GM19467 (cell line): Measurements from ENCODE around the gene HS3ST6.
"Not testable (repeated sequence)": the region's sequence is repeated elsewhere in the genome, so short reads cannot be mapped to it uniquely, and the experiment has no call there.

Experiments used
- ATAC-seq: cut with Tn5 transposase; IDR thresholded peaks from one replicate; pipeline ENCODE4 v1.9.1; 2021; ENCODE audit warnings: mild to moderate bottlenecking, moderate library complexity; ENCODE audit not compliant: unreplicated experiment

Gene HS3ST6

DNA sequence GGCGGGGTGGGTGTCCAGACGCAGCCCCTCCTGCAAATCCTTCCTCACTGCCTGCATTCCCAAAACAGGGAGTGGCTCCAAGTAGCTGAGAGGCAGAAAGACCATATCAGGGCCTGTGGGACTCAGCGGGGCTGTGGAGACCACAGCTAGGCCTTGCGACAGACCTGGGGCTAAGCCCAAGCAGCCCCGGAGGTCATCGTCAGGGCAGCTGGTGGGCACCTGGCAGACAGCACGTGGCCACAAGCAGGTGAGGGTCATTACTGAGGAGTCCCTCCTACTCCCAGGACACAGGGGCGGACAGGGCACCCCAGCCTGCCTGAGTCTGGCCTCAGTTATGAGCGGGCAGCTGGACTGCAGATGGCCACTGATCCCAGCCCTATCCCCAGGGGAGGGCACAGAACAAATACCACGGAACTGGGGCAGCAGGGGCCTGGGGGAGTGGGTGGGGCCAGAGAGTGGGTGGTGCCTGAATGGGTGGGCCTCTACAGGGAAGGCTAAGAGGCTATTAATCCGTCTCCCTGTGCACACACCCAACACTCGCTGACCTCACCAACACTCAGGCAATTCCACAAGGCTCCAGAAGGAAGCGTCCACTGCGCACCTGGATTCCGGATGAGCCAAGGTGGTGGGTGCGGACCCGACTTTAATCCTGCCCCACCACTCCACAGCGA is 8.5 kb downstream of the HS3ST6 start:
- ATAC-seq, result no peak

DNA sequence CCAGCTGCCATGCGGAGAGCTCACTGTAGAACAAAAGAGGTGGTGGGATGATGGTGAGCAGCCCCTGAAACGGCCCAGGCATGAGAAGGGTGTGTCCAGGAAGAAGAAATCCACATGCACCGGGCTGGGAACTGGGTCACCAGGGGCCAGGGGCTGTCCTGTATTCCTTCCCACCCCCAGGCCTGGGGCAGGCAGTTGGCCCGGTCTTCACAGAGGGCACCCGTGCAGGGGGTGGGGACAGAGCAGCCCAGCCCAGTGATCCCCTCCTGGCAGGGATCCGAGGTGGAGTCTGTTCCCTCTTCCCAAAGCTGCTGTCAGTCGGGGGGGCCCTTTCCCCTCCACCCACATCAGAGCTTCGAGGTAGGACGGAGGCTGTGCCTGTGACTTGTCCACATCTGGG is 9.2 kb downstream of the HS3ST6 start:
- no peak for ATAC-seq

DNA sequence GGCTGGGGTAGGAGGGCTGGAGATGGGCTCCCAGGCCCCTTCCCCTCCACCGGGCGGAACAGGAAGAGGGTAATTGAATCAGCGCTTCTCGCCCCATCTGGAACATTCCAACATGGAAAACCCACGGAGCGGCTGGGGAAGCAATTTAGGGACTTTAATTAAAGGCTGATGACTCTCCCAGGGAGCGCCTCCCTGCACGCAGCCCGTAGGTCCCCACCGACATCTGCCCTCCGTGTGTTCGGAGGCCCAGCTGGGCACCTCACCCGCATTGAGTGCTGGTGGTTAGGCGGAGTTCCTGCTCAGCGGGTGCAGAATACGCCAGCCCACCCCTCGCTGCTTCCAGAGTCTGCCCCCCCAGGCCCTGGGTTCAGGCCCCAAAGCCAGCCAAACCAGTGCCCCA is 10.0 kb downstream of the HS3ST6 start:
- ATAC-seq, result no peak

DNA sequence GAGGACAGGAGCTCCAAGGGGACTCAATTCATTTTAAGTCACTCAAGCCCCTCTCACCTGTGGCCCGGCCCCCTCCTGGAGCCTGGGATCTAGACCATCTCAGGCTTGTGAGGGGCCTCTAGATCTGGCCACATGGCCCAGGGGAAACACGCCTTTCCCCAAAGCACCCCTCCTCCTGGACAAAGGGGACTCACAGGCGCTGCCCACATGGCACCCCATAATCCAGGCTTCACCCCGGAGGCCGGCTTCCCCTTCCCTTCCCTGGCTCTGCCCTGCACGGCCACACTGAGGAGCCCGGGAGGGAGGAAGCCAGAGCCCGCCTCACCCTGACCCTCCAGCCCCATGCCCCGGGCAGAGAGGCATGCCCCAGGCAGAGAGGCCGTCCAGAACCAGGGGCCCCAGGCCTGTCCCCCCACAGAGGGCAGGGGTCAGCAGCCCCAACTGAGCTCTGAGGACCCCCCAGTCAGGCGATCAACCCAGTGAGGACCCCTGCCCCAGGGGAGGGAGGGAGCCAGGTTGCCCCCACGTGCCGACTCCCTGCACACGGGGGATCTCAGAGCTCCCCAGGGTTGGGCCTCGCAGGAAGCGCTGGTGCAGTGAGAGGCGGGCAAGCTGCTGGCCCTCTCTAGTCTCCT is 10.9 kb downstream of the HS3ST6 start:
- no peak for ATAC-seq

DNA sequence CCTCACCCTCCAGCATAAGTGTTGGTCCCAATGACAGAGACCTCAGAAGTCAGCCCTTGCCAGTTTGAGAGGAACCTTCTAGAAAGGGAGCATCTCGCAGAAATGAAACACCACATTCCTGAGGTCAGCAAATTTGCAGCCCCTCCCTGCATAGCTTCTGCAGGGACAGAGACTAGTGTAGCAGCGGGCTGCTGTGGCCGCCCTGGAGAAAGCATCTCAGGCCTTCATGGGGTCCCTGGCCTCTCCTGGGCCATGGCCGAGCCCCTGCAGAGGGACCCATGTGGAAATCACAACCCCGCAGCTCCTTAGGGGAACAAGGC is 11.4 kb downstream of the HS3ST6 start:
- no peak for ATAC-seq

DNA sequence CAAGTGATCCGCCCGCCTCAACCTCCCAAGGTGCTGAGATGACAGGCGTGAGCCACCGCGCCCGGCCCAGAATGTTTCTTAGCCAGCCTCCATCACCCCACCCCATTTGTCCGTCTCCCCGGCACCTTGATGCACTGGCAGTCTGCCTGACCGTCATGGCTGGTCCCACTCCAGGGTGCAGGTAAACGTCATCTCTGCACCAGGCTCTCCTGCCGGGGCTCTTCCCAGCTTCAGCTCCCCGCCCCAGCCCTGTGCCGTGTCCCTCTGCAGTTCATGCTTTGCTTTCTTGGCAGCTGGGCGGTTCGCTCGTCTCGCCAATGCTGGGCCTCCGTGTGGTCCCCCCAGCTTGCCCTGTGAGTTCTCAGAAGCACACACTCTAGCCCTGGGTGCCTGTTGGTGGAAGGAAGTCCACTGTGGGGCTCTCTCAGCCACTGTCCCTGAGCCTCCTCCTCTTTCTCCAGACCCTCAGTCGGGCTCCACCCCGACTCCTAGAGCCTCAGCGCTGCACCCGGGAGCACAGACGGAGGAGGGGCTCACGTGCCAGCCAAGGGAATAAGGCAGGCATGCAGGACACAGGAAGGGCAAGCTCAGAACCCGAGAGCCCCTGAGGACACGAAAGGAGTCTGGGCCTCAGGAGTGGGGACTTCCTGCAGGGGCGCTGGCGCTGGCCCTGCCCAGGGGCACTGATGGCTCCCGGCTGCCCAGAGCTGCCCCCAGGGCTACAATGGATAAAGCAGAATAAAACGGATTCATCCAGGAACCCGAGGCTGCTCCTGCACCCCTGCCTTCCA is 12.0 kb downstream of the HS3ST6 start:
- ATAC-seq, result no peak

DNA sequence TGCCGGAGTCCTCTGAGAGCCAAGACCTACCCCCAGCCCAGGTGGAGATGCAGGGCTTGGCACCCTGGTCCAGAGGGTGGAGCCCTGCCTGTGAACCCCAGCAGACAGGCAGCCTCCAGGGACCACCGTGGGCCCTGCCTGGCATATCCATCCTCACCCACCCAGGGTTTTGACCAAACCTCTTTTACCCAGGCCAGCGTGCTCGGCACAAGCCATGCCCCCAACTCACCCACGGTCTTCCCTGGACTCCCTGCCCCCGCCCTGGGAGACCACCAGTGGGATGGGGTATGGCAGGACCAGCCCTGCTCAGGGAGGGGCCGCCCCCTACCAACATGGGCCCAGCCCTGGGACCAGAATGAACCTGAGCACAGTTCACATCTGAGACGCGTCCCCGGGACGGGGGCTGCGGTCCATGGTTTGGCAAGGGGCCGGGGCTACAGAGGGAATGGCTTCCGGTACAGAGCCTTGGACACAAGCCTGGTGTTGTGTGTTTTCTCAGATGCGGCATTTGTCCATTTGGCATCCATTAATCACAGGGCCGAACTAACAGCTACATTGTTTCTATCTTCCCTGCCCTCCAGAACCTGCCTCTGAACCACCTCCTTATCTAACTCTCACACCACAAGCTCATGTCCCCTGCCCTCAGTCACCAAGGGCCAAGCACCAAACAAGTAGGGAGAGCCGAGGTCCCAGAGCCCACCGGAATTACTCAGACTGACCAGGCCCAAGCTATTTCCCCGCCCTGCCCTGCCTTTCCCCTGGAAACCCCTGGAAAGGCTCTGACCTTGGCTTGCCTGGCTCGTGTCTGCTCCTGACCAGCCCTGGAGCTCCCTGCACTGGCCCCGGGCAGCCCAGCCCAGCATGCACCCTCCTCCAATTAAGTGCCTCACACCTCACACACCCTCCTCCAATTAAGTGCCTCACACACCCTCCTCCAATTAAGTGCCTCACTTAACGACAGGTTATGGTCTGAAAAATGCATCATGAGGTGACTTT is 14.1 kb downstream of the HS3ST6 start:
- no peak for ATAC-seq

DNA sequence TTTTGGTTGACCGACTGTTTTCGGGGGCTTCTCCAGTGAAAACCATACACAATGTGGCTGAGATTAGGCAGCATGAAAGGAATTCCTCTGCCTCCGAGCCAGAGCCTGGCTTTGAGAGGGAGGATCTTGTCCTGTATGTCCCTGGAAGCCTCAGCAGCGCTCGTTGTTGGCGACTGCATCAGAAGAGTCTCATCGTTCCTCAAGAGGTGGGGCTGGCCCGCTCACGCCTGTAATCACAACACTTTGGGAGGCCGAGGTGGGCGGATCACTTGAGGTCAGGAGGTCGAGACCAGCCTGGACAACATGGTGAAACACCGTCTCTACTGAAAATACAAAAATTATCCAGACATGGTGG is 15.0 kb downstream of the HS3ST6 start:
- no peak for ATAC-seq

DNA sequence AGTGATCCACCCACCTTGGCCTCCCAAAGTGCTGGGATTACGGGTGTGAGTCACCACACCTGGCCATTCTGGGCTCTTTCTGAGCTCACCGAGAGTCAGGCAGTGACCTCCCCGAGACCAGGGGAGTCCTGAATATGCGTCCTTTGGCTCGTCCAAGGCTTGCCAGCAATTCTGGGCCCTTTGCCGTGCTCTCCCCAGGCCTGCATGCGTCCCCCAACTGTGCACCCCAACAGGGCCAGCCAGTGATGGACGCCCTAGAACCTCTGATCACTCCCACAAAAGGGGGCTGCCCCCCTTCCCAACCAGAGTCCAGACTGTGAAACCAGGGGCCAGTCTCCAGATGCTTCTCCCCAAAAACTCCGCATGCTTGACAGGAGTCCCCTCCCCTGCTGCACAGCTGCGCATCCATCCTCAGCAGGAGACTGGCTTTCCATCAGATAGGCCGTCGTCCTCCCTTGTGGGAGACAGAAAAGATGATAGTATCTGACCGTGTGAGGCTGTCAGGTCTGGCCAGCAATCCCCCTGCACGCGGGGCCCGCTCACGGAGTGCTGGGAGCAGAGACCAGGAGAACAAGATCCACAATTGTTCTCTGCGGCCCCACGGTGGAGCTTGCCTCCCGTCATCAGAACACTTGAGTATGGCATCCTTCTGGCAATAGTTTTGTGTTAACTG is 15.5 kb downstream of the HS3ST6 start:
- ATAC-seq, result no peak

DNA sequence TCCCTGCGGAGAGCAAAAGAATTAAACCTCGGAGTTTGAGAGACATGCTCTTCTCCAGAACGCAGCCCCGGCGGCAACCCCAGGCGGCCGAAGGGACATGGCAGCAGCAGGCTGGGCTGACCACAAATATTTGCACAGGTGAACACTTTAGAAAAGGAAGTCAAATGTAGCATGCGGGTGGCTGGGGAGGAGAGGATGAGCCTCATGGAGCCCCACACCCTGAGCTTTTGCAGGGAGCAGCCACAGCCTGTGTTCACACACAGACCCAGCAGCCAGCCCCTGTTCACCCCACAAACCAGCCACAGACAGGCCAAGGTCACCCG is 17.8 kb downstream of the HS3ST6 start:
- ATAC-seq, result no peak

DNA sequence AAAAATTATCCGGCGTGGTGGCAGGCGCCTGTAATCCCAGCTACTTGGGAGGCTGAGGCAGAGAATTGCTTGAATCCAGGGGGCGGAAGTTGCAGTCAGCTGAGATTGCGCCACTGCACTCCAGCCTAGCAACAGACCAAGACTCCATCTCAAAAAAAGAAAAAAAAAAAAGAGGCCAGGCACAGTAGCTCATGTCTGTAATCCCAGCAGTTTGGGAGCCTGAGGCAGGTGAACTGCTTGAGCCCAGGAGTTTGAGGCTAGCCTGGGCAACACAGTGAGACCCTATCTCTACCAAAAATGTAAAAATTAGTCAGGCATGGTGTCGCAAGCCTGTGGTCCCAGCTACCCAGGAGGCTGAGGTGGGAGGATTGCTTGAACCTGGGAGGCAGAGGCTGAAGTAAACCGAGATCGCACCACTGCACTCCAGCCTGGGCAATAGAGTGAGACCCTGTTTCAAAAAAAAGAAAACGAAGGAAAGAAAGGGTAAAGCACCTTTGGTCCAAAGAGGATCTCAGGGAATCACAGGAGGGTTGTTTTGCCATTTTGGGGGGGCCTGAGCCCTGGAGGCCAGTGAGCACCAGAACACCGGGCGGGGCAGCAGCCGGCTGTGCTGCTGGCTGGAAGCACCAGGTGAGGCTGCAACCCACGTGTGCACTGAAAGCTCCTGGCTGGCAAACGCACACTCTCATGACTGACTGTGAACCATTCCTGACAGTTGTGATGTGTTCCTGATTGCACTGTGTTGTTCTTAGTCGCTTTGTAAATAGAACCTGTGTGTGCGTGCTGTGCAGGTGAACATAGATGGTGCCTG is 18.4 kb downstream of the HS3ST6 start:
- no peak for ATAC-seq

DNA sequence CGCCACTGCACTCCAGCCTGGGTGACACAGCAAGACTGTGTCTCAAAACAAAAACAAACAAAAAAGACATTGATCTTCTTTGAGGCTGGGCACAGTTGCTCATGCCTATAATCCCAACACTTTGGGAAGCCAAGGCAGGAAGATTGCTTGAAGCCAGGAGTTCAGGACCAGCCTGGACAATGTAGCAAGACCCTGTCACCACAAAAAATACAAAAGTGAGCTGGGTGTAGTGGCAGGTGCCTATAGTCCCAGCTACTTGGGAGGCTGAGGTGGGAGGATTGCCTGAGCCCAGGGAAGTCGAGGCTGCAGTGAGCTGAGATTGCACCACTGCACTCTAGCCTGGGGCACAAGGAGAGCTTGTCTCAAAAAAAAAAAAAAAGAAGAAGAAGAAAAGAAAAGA is 20.5 kb downstream of the HS3ST6 start:
- not testable (repeated sequence) for ATAC-seq

DNA sequence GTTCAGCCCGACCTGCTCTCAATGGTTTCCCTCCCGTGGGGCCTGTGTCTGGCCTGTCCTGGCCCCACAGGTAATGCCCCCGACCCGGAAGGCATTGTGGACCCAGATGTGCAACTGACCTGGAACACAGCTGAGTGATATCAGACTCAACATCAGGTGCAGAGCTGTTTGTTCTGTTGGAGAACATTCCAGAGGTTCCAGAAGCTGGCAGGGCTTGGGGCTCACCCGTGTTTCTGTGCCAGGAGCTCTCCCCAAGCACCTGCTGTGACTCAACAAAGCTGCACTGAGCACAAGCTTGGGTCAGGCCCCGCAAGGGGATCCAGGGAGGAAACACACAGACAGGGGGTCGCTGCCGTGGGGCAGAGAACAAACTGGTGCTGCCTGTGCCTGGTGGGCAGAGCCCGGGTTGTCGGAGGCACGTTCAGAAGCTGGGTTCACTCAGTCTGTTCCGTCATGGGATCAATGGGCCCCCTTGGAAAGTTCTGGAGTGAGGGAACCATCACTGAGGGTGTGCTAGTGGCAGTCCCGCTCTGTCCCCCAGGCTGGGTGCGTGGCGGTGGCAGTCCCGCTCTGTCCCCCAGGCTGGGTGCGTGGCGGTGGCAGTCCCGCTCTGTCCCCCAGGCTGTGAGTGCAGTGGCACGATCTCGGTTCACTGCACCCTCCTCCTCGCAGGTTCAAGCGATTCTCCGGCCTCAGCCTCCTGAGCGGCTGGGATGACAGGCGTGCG is 22.1 kb downstream of the HS3ST6 start:
- ATAC-seq, result no peak

DNA sequence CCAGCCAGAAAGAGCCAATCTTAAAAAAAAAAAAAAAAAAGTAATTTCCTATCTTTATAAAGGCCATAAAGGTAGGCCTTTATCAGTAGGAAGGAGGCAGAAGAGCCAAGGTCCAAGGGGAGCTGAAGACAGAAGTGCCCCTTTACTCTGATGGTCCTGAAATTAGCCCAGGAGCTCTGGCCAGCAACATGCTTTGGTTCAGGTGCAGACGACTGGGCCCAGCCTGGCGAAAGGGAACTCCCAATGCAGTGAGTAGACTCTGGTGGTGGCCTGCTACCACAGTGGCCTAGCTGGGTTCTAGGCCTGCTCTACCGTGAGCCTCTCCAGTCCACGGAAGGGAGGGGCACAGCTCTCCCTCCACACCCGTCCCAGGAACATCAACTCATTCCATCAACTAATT is 23.1 kb downstream of the HS3ST6 start:
- ATAC-seq, result no peak

DNA sequence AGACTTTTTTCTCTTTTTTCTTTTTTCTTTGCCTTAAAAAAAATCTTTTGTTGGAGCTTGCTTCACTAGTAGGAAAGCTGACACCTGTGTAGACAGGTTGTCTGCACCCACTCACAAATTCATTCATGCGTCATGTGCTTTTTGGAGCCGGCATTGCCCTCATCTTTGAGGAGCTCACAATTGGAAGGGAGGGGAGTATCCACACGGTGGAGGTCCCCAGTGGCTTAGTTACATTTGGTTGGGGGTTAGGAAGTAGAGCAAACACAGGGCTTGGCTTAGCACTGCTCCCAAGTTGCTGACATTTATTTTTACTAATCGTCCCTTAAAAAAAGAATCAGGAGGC is 27.5 kb downstream of the HS3ST6 start:
- ATAC-seq, result no peak

DNA sequence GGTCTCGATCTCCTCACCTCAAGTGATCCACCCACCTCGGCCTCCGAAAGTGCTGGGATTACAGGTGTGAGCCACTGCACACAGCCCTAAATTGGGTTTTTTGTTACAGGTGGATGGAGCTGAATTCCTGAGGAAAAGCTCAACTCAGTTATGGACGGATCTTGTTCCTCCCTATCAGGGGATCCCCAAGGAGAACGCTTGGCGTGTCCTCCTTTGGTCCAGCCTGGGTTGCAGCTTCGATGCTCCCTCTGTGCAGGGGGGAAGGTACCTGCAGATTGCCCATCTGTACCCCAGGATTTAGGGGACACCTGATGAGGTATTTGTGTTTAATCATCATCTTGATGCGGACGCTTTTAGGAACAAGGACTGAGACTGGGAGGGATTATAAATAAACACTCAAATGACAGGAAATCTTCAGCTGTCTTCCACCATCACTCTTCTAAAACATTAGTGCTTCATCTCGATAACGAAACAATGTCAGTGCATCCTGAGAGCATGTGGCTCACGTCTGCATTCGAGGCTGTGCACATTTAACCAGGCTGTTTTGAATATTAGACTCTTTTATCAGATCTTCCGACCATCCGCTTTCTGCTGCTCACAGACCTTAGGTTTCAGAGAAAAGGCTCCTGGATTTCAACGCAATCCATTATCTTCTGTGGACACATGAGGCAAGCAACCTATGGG is 28.0 kb downstream of the HS3ST6 start:
- ATAC-seq, result no peak

DNA sequence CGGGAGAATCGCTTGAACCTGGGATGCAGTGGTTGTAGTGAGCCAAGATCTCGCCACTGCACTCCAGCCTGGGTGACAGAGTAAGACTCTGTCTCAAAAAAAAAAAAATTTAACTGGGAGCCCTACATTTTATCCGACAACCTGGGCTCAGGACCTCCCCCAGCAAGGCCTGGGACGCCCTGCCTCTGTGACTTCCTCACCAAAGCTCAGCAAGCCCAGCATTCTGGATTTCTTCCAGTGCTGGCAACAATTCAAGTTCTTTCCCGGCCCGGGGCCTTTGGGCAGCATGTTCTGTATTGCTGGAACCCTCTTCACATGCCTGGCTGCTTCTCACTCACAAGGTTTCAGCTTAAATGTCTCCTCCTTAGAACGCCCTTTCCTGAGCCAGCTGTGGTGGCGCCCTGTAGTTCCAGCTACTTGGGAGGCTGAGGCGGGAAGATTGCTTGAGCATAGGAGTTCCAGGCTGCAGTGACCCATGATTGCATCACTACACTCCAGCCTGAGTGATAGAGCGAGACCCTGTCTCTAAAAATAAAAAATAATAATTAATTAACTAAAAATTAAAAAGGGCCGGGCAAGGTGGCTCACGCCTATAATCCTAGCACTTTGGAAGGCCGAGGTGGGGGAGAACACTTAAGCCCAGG is 30.4 kb downstream of the HS3ST6 start:
- no peak for ATAC-seq

DNA sequence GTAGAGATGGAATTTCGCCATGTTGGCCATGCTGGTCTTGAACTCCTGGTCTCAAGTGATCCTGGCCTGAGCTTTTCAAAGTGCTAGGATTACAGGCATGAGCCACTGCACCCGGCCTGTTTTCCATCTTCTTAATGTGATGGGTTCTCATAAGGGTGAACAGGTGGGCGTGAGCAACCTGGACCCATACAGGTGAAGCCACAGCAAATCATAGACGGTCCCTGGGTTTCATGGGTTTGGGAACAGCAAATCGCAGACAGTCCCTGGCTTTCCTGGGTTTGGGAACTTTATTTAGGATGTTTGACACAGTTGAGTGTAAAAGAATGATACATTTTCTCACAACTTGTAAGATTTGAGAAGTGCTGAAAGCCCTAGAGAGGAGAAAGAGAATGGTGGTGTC is 33.3 kb downstream of the HS3ST6 start:
- no peak for ATAC-seq
